Fibroblast of the conjunctiva (primary cell): Measurements from ENCODE around the gene STYXL1.
"Not testable (repeated sequence)": the region's sequence is repeated elsewhere in the genome, so short reads cannot be mapped to it uniquely, and the experiment has no call there.

Experiments used
- DNase-seq: peaks from one replicate; pipeline ENCODE4 v3.0.0-alpha.2; 2010; ENCODE audit warnings: low read depth

Gene STYXL1

GRCh38 chr7:76065016-76065612, 17.3 kb upstream of the STYXL1 start:
- DNase-seq: no peak

DNA sequence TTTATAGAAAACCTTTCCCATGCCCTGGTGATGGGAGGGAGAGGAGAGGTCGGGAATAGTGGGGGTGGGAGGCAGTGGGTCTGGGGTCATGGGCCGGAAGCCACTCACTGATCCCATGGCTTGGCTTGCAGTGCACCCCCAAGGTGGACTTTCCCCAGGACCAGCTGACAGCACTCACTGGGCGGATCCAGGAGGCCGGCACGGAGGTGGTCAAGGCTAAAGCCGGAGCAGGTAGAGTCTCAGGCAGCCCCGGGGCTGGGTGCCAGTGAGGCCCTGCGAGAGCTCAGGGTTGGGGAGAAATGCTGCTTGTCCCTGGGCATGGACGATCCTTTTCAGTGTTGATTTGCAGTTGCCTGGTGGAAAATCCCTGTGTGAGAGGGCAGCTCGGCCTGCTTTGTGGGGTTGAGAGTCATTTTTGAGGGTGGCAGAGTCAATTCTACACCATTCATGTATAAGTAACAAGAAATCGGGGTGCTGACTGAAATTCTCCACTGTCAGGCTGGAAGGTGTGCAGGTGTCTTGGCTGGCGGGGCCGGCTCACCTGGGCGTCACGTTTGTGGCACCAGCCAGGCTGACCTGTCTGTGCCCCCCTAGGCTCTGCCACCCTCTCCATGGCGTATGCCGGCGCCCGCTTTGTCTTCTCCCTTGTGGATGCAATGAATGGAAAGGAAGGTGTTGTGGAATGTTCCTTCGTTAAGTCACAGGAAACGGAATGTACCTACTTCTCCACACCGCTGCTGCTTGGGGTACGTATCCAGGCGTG, 16.6 kb upstream of the STYXL1 start:
- no peak for DNase-seq

DNA sequence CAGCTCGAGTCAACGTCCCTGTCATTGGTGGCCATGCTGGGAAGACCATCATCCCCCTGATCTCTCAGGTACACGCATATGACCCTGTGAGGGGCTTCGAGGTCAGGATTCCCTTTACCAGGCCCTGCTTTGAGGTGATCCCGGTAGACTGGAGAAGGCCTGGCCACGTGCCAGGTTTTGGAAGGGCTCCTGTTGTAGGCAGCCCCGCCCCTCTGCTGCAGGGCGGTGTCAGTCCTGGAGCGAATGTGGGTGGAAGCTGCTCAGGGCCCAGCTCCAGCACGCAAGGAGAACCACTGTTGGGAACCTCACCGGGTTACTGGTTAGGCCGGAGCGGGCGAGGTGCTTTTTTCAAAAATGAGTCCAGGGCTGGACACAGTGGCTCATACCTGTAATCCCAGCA, 15.7 kb upstream of the STYXL1 start:
- no peak for DNase-seq

- DNase-seq: no peak
These were observed 15.3 kb upstream of the STYXL1 start for GRCh38 chr7:76063114-76063513.

DNA sequence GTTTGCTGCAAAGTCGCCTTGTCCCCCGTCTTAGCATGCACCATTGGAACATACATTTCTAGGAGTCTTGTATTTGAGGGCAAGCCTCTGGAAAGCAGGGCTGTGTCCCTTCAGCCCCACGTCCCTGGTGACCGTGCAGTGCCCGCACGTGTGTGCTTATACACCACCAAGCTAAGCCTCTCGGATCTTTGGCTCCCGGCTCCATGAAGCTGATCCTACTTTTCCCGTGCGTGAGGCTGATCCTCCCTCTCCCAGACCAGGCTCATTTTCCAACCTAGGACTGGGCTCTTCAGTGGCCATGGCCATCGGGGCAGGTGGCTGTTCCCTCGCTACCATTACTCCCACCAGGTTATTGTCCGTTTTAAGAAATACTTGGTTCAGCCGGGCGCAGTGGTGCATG, 14.5 kb upstream of the STYXL1 start:
- DNase-seq: no peak

DNA sequence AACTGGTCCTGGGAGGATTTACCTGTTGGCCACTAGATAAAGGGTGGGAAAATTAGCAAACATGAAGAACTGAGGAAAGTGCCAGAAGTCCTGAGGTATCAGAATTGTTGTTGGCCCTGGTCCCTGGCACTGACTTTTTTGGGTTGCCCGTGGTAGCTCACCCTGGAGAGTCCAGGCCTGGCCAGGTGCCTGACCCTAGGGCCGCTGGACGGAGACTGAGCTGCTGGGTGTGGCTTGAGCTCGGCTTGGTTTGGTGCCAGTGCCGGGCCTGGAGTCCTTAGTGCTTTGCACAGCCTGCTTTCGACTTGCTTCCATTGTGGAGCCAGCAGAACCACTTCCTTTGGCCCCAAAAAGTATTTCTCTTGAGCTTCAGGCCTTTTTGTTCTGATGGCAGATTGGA, 13.0 kb upstream of the STYXL1 start:
- DNase-seq: no peak

- DNase-seq: not testable (repeated sequence)
These were observed 10.9 kb upstream of the STYXL1 start for GRCh38 chr7:76058745-76059144.

- DNase-seq: no peak
These were observed 10.0 kb upstream of the STYXL1 start for GRCh38 chr7:76057813-76058145.

GRCh38 chr7:76057103-76057812, 9.5 kb upstream of the STYXL1 start:
- no peak for DNase-seq

DNA sequence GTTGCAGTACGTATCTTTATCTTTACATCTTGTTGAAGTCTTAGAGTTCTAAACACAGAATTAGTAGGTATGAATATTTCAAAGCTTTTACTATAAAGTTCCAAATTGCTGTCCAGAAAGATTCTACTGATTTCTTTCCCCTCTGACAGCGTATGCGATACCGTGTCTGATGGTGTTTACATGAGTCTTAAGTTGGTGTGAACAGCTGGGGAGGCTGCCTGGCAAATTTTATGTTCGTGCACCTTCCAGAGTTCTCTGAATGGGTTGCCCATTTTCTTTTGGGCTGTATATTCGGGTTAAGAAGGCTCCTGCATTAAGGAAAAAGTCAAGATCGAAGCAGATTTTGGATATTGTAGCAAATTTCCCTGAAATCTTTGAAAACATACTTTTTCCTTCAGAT, 8.4 kb upstream of the STYXL1 start:
- DNase-seq: no peak

DNA sequence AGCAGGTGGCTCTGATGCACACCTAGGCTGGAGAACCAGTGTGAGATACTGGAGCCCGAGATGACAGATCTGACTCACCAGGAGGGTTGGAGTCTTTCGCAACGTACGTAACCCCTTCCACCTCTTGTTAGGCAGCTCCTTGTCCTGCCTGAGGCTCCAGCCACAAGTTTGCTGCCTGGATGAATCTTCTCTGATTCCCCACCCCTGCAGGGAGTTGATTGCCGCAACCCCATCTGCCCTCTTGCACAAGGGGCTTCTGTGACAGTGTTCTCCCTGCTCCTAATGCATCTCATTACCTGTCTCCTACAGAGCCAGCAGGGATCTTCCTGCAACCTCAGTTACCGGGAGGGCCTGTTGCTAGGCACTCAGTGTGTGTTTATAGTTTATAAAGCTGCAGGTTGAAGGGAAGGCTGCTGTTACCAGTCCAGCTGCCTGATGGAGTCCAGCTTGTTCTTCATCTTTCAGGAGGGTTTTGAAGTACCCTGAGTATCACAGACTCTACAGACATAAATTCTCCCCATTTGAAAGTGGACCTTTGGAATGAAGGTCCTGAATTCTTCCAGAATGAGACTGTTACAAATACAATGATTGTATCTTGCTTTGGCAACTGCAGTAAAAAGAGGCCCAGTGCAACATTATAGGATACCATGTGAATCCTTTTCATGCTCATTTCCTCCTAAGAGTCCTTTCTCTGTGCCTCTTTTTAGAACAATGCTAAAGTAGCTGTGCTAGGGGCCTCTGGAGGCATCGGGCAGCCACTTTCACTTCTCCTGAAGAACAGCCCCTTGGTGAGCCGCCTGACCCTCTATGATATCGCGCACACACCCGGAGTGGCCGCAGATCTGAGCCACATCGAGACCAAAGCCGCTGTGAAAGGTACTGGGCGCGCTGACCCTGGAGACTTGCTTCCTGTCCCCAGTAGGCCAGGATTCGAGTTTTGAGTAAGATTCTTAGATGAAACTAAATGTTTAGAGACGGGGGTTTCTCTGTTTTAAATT, 6.6 kb upstream of the STYXL1 start:
- no peak for DNase-seq

- no peak for DNase-seq
These were observed 5.7 kb upstream of the STYXL1 start for GRCh38 chr7:76053461-76053860.

DNA sequence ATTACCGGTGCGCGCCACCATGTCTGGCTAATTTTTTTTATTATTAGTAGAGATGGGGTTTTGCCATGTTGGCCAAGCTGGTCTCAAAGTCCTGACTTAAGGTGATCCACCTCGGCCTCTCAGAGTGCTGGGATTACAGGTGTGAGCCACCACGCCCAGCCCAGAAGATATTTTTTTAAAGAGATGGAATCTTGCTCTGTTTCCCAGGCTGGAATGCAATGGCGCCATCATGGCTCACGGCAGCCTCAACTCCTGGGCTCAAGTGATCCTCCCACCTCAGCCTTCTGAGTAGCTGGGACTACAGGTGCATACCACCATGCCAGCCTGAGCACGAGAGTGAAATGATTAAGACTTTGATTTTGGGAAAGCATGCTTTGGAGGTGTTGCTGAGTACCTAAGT, 4.9 kb upstream of the STYXL1 start:
- not testable (repeated sequence) for DNase-seq

- DNase-seq: no peak
These were observed 4.0 kb upstream of the STYXL1 start for GRCh38 chr7:76051840-76052239.

GRCh38 chr7:76050545-76050944, 2.7 kb upstream of the STYXL1 start:
- DNase-seq: no peak

DNA sequence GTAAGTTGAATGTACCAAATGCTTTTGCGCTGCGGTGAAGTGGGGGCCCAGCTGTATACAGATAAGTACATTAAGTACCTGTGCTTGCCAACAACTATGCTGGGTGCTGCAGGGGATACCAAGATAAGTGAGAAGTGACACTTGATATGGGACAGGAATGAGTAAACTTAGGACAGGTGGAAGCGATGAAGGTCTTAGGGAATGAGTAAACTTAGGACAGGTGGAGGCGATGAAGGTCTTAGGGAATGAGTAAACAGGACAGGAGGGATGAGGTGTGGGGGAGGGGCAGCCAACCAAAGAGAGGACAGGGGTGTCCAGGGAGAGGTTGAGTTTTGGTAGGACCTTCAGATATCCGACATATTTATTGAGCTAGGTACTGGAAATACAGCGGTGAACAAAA, 1.5 kb upstream of the STYXL1 start:
- DNase-seq: no peak

DNA sequence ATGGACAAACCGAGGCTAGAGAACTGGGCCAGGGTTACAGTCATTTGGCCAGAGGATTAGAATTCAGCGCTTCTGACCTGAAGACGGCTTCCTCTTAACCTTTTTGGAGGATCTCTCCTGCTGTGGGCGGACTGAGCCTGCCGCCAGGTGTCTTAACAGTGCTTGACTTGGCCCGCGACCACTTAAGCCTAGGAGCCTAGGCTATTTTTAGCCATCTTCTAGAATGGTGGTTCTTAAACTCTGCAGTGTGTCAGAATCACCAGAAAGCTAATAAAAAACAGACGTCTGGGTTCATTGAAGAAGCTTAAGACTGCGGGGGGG, 828 bp upstream of the STYXL1 start:
- DNase-seq: no peak

- no peak for DNase-seq
These were observed 442 bp downstream of the STYXL1 start for GRCh38 chr7:76047305-76047810.

DNA sequence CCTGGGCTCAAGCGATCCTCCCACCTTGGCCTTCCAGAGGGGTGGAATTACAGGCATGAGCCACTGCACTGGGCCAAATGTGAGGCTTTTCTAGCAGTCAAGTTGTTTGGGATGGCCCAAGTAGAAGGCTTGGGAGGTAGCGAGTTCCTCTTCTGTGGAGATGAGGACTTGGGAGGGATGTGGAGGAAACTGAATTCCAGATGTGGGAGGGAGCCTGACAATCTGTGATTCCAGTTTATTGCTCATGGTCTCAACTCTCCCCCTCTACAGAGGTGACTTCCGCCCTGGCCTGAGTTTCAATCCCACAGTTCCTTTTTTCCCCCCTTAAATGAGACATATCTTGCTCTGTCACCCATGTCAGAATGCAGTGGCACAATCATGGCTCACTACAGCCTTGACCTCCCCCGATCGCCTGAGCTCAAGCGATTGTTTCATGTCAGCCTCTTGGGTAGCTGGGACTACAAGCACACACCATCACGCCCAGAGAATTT, 3.4 kb downstream of the STYXL1 start:
- no peak for DNase-seq

GRCh38 chr7:76040126-76040525, 7.7 kb downstream of the STYXL1 start:
- DNase-seq: no peak

- DNase-seq: peak; percentile 46
These were observed 10.5 kb downstream of the STYXL1 start for GRCh38 chr7:76037310-76037709.

- DNase-seq: no peak
These were observed 15.8 kb downstream of the STYXL1 start for GRCh38 chr7:76031964-76032363.
